COLO668 (cell line): ENCODE results near the gene RAB40B.

Source experiments
- DNase-seq: peaks from one replicate; lab custom pipeline; 2025; ENCODE audit not compliant: unreplicated experiment; lab: John Stamatoyannopoulos, UW

RAB40B gene

GRCh38 chr17:82653651-82654528 is 44.6 kb downstream of the RAB40B start:
- DNase-seq = no peak

GRCh38 chr17:82650723-82651122 is 47.8 kb downstream of the RAB40B start:
- no peak for DNase-seq

GRCh38 chr17:82649501-82650261 is 48.8 kb downstream of the RAB40B start:
- DNase-seq = no peak

- DNase-seq = peak; percentile 51
Measured at GRCh38 chr17:82648742-82649331, 49.7 kb downstream of the RAB40B start.

GRCh38 chr17:82648165-82648668 is 50.3 kb downstream of the RAB40B start, which contains the start of gene WDR45B:
WDR45B (minus strand) TSS chr17:82648444; CDS start chr17:82648340, 104 bp downstream.
- DNase-seq = peak; percentile 95

GRCh38 chr17:82647593-82648164 is 50.8 kb downstream of the RAB40B start:
- DNase-seq = peak; percentile 31

GRCh38 chr17:82645516-82645915 is 53.0 kb downstream of the RAB40B start:
- no peak for DNase-seq

- DNase-seq = no peak
Measured at GRCh38 chr17:82644148-82644547, 54.4 kb downstream of the RAB40B start.

GRCh38 chr17:82642022-82642421 is 56.5 kb downstream of the RAB40B start:
- DNase-seq = no peak

GRCh38 chr17:82640036-82640435 is 58.5 kb downstream of the RAB40B start:
- no peak for DNase-seq

- no peak for DNase-seq
Measured at GRCh38 chr17:82639628-82640027, 58.9 kb downstream of the RAB40B start.

- DNase-seq = no peak
Measured at GRCh38 chr17:82638183-82638773, 60.2 kb downstream of the RAB40B start.

- DNase-seq = peak; percentile 31
Measured at GRCh38 chr17:82636626-82637598, 61.6 kb downstream of the RAB40B start.

GRCh38 chr17:82633343-82633742 is 65.2 kb downstream of the RAB40B start:
- DNase-seq = no peak

- no peak for DNase-seq
Measured at GRCh38 chr17:82632451-82632850, 66.0 kb downstream of the RAB40B start.

GRCh38 chr17:82631544-82631943 is 67.0 kb downstream of the RAB40B start:
- DNase-seq = no peak

GRCh38 chr17:82630212-82630611 is 68.3 kb downstream of the RAB40B start:
- DNase-seq = no peak

GRCh38 chr17:82629748-82630147 is 68.8 kb downstream of the RAB40B start:
- no peak for DNase-seq

GRCh38 chr17:82627405-82627804 is 71.1 kb downstream of the RAB40B start:
- no peak for DNase-seq
